Uterus (tissue), 2 donors: ENCODE results near the gene CDH4.

Source experiments
- POLR2A ChIP-seq, 2 donors: fragments of 450-650 bp; IDR thresholded peaks; one replicate each; pipeline ENCODE4 v1.6.1; 2016; ENCODE audit warnings: antibody characterized with exemption in 2 of 2, mild to moderate bottlenecking in 1 of 2, moderate library complexity in 1 of 2
- TF ChIP-seq, protein P1 (sequence below), 4 experiments: fragments of 200-600 bp in 2 of 4; fragments of 450-650 bp in 2 of 4; sonication (generic) in 2 of 4; IDR thresholded peaks; one replicate each; pipeline ENCODE4 v1.5.1; 2016 to 2019; ENCODE audit warnings: antibody characterized with exemption in 4 of 4, mild to moderate bottlenecking in 2 of 4, moderate library complexity in 1 of 4

- TF ChIP-seq, protein P1, sequence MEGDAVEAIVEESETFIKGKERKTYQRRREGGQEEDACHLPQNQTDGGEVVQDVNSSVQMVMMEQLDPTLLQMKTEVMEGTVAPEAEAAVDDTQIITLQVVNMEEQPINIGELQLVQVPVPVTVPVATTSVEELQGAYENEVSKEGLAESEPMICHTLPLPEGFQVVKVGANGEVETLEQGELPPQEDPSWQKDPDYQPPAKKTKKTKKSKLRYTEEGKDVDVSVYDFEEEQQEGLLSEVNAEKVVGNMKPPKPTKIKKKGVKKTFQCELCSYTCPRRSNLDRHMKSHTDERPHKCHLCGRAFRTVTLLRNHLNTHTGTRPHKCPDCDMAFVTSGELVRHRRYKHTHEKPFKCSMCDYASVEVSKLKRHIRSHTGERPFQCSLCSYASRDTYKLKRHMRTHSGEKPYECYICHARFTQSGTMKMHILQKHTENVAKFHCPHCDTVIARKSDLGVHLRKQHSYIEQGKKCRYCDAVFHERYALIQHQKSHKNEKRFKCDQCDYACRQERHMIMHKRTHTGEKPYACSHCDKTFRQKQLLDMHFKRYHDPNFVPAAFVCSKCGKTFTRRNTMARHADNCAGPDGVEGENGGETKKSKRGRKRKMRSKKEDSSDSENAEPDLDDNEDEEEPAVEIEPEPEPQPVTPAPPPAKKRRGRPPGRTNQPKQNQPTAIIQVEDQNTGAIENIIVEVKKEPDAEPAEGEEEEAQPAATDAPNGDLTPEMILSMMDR (IDR thresholded peaks at IDR 0.05), result no peak
- no peak for TF ChIP-seq POLR2A (IDR thresholded peaks at IDR 0.05)
Measured at GRCh38 chr20:61839912-61840778, 588.1 kb downstream of the CDH4 start.
